Panc1 (cell line): ENCODE data around the gene GREM1. TPM values are rescaled to one million over a fixed set of nuclear protein-coding genes. Genes with fewer than 3 reads are reported as not detected.

Experiments used
- ATAC-seq: fragments of 200-7000 bp; cut with Tn5 transposase; 2 replicates; pipeline ENCODE4 v1.9.1; 2020; ENCODE audit warnings: mild to moderate bottlenecking, moderate library complexity
- BruUV-seq: library from RNA; stranded (reverse); fragments of 400-500 nt; replicated peaks from 2 replicates; lab custom pipeline; 2021; lab: Mats Ljungman, UMichigan
- CTCF ChIA-PET: fragments of 300-600 bp; sonication (Branson Sonifier 250); formaldehyde crosslinking; loops from one replicate; lab custom pipeline; 2022; ENCODE audit warnings: antibody characterized with exemption; lab: Charles Lee
- POLR2A ChIA-PET: fragments of 300-600 bp; sonication (Branson Sonifier 250); formaldehyde crosslinking; loops from one replicate; lab custom pipeline; 2022; ENCODE audit warnings: antibody characterized with exemption; lab: Charles Lee
- DNase-seq: peaks from one replicate; pipeline ENCODE4 v3.0.0-alpha.2; 2010; ENCODE audit warnings: low read depth, low spot score
- H3K27ac ChIP-seq: 2 replicates; pipeline ENCODE4 v1.5.1; 2011; ENCODE audit warnings: mild to moderate bottlenecking, low read length, inconsistent platforms
- H3K27me3 ChIP-seq: fragments of 200-500 bp; sonication (Bioruptor generic); 2 replicates; pipeline ENCODE4 v1.6.0; 2014; ENCODE audit warnings: low read length, inconsistent platforms; ENCODE audit not compliant: control insufficient read depth, insufficient read depth
- H3K36me3 ChIP-seq: fragments of 200-500 bp; sonication (Bioruptor generic); 2 replicates; pipeline ENCODE4 v1.5.1; 2014; ENCODE audit warnings: inconsistent platforms, mild to moderate bottlenecking, low read length, moderate library complexity; ENCODE audit not compliant: control insufficient read depth, insufficient read depth
- H3K4me1 ChIP-seq: 2 replicates; pipeline ENCODE4 v1.5.1; 2011; ENCODE audit warnings: inconsistent platforms, mild to moderate bottlenecking, low read length, moderate library complexity; ENCODE audit not compliant: control insufficient read depth, insufficient read depth
- H3K4me3 ChIP-seq, 2 experiments: 2 replicates each; pipeline ENCODE4 v1.5.1; 2011 to 2012; ENCODE audit warnings: low read depth in 2 of 2, low read length in 2 of 2, mild to moderate bottlenecking in 2 of 2, inconsistent platforms in 1 of 2, moderate library complexity in 1 of 2
- H3K9me3 ChIP-seq: fragments of 200-500 bp; sonication (Bioruptor generic); 2 replicates; pipeline ENCODE4 v1.5.1; 2014; ENCODE audit warnings: low read depth, mild to moderate bottlenecking, inconsistent platforms, low read length, moderate library complexity; ENCODE audit not compliant: control insufficient read depth, insufficient read depth
- CTCF ChIP-seq: fragments of 450-650 bp; IDR thresholded peaks from 2 replicates; pipeline ENCODE4 v1.5.1; 2017; ENCODE audit warnings: mild to moderate bottlenecking
- POLR2AphosphoS5 ChIP-seq: IDR thresholded peaks from 2 replicates; pipeline ENCODE4 v1.6.1; 2012; ENCODE audit warnings: mild to moderate bottlenecking, low read depth, low read length, moderate library complexity
- REST ChIP-seq, 2 experiments: IDR thresholded peaks; 2 replicates each; pipeline ENCODE4 v1.6.1; 2011 to 2012; ENCODE audit warnings: low read depth in 2 of 2, control low read depth in 1 of 2, low read length in 1 of 2, mild to moderate bottlenecking in 1 of 2, moderate library complexity in 1 of 2; ENCODE audit not compliant: insufficient read depth in 1 of 2
- SIN3A ChIP-seq: IDR thresholded peaks from 2 replicates; pipeline ENCODE4 v1.6.1; 2012; ENCODE audit warnings: low read depth, mild to moderate bottlenecking, low read length, moderate library complexity, borderline replicate concordance; ENCODE audit not compliant: insufficient read depth
- TCF7L2 ChIP-seq: IDR thresholded peaks from 2 replicates; pipeline ENCODE4 v1.6.1; 2011; ENCODE audit warnings: mild to moderate bottlenecking, low read depth, low read length, inconsistent platforms
- in situ Hi-C: cut with HindIII; loops from 2 replicates; pipeline ENCODE4 v1.10.0; 2016; ENCODE audit warnings: low sequenced_read_pairs, low pct_unique_long_range_greater_than_20kb
- intact Hi-C: fragments of 100-400 bp; cut with micrococcal nuclease; formaldehyde crosslinking; loops from one replicate; pipeline ENCODE4 v1.10.0; 2022; ENCODE audit not compliant: unreplicated experiment
- total RNA-seq: library from RNA; stranded (reverse); gene quantifications from one replicate; pipeline ENCODE4 v1.2.1, GENCODE V29; 2021; ENCODE audit not compliant: unreplicated experiment

The GREM1 gene
- total RNA-seq, 1 experiment from 2014 or later: 0.41 TPM

GRCh38 chr15:32784581-32784980 lies 66.8 kb downstream of the GREM1 start:
- no peak for ATAC-seq
- Histone ChIP-seq H3K36me3 (no peaks in the 10 kb centered on the region), H3K27me3 (no peaks in the 10 kb centered on the region), H3K27ac (no peak overlapping the region), H3K4me3 (no peak overlapping the region), H3K4me1 (no peaks in the 10 kb centered on the region), H3K9me3 (no peaks in the 10 kb centered on the region)
- ChIA-PET POLR2A (no interaction called here), CTCF (no interaction called here)
- no peak for TF ChIP-seq TCF7L2
- no peak for TF ChIP-seq CTCF
- TF ChIP-seq POLR2AphosphoS5: no peak
- TF ChIP-seq SIN3A: no peak
- no peak for TF ChIP-seq REST (IDR thresholded peaks at IDR 0.05; ENCODE audit: insufficient read depth in 1 of 2, low read depth in 2 of 2, low read length in 1 of 2)
- intact Hi-C loops: no loop called here
- no peak for DNase-seq
- in situ Hi-C loops: no loop called here
- no TSS peak for BruUV-seq

- Histone ChIP-seq H3K27ac (no peak overlapping the region), H3K9me3 (no peaks in the 10 kb centered on the region), H3K4me3 (no peak overlapping the region), H3K4me1 (no peaks in the 10 kb centered on the region), H3K36me3 (no peaks in the 10 kb centered on the region), H3K27me3 (no peaks in the 10 kb centered on the region)
- DNase-seq (no peak), ATAC-seq (no peak)
- intact Hi-C loops: no loop called here
- CTCF ChIA-PET: no interaction called here
- TF ChIP-seq SIN3A (no peak), CTCF (no peak), REST (IDR thresholded peaks at IDR 0.05; ENCODE audit: insufficient read depth in 1 of 2, low read depth in 2 of 2, low read length in 1 of 2) (no peak), POLR2AphosphoS5 (no peak), TCF7L2 (no peak)
- POLR2A ChIA-PET: no interaction called here
- BruUV-seq: no TSS peak
- in situ Hi-C loops: no loop called here
These were observed 69.1 kb downstream of the GREM1 start for GRCh38 chr15:32786906-32787305.
